CD14-positive monocyte (primary cell): Measurements from ENCODE around the gene ARMH1. TPM values are rescaled to one million over a fixed set of nuclear protein-coding genes. Genes with fewer than 3 reads are reported as not detected.

Experiments used
- DNase-seq, 3 donors: peaks; one replicate each; pipeline ENCODE4 v3.0.0-alpha.2; 2011 to 2022
- H2AFZ ChIP-seq: 2 replicates; pipeline ENCODE4 v1.6.0; 2012; ENCODE audit warnings: mild to moderate bottlenecking, low read depth, low read length, inconsistent platforms; ENCODE audit not compliant: insufficient read depth, poor library complexity, severe bottlenecking
- H3K27ac ChIP-seq, 2 donors: 1 replicate in 1 of 2; 2 replicates in 1 of 2; pipeline ENCODE4 v1.5.1; 2012 to 2013; ENCODE audit warnings: low read length in 2 of 2, control low read depth in 1 of 2, inconsistent platforms in 1 of 2, low read depth in 1 of 2, mild to moderate bottlenecking in 1 of 2
- H3K27me3 ChIP-seq, 2 donors: one replicate each; pipeline versions ENCODE4 v1.6.0 to v1.6.1; 2011 to 2013; ENCODE audit warnings: low read length in 2 of 2; ENCODE audit not compliant: control insufficient read depth in 2 of 2, insufficient read depth in 2 of 2
- H3K36me3 ChIP-seq, 2 donors: replicated peaks in 1 of 2; 1 replicate in 1 of 2; 2 replicates in 1 of 2; pipeline versions ENCODE4 v1.5.1 to v1.6.1; 2012 to 2013; ENCODE audit warnings: low read length in 2 of 2, control low read depth in 1 of 2, inconsistent platforms in 1 of 2, mild to moderate bottlenecking in 1 of 2; ENCODE audit not compliant: insufficient read depth in 2 of 2, control insufficient read depth in 1 of 2
- H3K4me1 ChIP-seq, 2 donors: 1 replicate in 1 of 2; 2 replicates in 1 of 2; pipeline versions ENCODE4 v1.5.1 to v1.6.1; 2012 to 2013; ENCODE audit warnings: low read length in 2 of 2, control low read depth in 1 of 2, inconsistent platforms in 1 of 2, mild to moderate bottlenecking in 1 of 2, moderate library complexity in 1 of 2; ENCODE audit not compliant: insufficient read depth in 2 of 2, control insufficient read depth in 1 of 2
- H3K4me2 ChIP-seq: replicated peaks from 2 replicates; pipeline ENCODE3; 2012; ENCODE audit warnings: low read length, moderate library complexity, mild to moderate bottlenecking; ENCODE audit not compliant: poor library complexity, severe bottlenecking; ENCODE audit errors: extremely low read depth
- H3K4me3 ChIP-seq, 3 experiments: fragments of 200-600 bp in 1 of 3; sonication (generic) in 1 of 3; replicated peaks in 1 of 3; 1 replicate in 2 of 3; 2 replicates in 1 of 3; pipeline ENCODE4 v1.5.1; 2011 to 2013; ENCODE audit warnings: low read length in 3 of 3, mild to moderate bottlenecking in 3 of 3, control low read depth in 2 of 3, low read depth in 2 of 3, inconsistent platforms in 1 of 3, moderate library complexity in 1 of 3
- H3K79me2 ChIP-seq: 2 replicates; pipeline ENCODE4 v1.6.0; 2012; ENCODE audit warnings: mild to moderate bottlenecking, control low read depth, inconsistent platforms, low read length, moderate library complexity; ENCODE audit not compliant: insufficient read depth
- H3K9ac ChIP-seq: 2 replicates; pipeline ENCODE4 v1.6.0; 2017; ENCODE audit warnings: low read length, mild to moderate bottlenecking; ENCODE audit not compliant: insufficient read depth, poor library complexity, severe bottlenecking
- H3K9me3 ChIP-seq, 2 donors: replicated peaks in 1 of 2; 1 replicate in 1 of 2; 2 replicates in 1 of 2; pipeline versions ENCODE4 v1.5.1 to v1.6.1; 2012 to 2013; ENCODE audit warnings: low read length in 2 of 2, control low read depth in 1 of 2; ENCODE audit not compliant: control insufficient read depth in 1 of 2, insufficient read depth in 1 of 2
- H4K20me1 ChIP-seq: 2 replicates; pipeline ENCODE4 v1.6.0; 2012; ENCODE audit warnings: mild to moderate bottlenecking, low read length, control low read depth, moderate library complexity; ENCODE audit not compliant: insufficient read depth
- H3K27ac Mint-ChIP-seq, 7 donors: one replicate each; pipeline ENCODE4 v1.8.0; 2020; ENCODE audit warnings: mild to moderate bottlenecking in 7 of 7, mixed read lengths in 7 of 7, moderate library complexity in 6 of 7, inconsistent platforms in 2 of 7
- H3K27me3 Mint-ChIP-seq, 3 donors: one replicate each; pipeline ENCODE4 v1.8.0; 2021 to 2022; ENCODE audit warnings: low read depth in 3 of 3, mild to moderate bottlenecking in 3 of 3, mixed read lengths in 3 of 3, moderate library complexity in 3 of 3, inconsistent platforms in 1 of 3
- H3K36me3 Mint-ChIP-seq, 2 donors: one replicate each; pipeline ENCODE4 v1.8.0; 2020; ENCODE audit warnings: mixed read lengths in 2 of 2, inconsistent platforms in 1 of 2, mild to moderate bottlenecking in 1 of 2
- H3K4me1 Mint-ChIP-seq: one replicate; pipeline ENCODE4 v1.8.0; 2020; ENCODE audit warnings: mild to moderate bottlenecking, mixed read lengths
- H3K4me3 Mint-ChIP-seq, 2 donors: one replicate each; pipeline ENCODE4 v1.8.0; 2020; ENCODE audit warnings: mild to moderate bottlenecking in 2 of 2, mixed read lengths in 2 of 2, moderate library complexity in 1 of 2
- H3K9me3 Mint-ChIP-seq, 7 donors: one replicate each; pipeline ENCODE4 v1.8.0; 2020 to 2022; ENCODE audit warnings: mixed read lengths in 7 of 7, mild to moderate bottlenecking in 6 of 7, moderate library complexity in 6 of 7, inconsistent platforms in 2 of 7
- WGBS: methylation state at CpG from one replicate; pipeline ENCODE4 v1.1.5; 2013; ENCODE audit warnings: missing lambda C conversion rate; ENCODE audit not compliant: insufficient coverage; 5-methylcytosine and 5-hydroxymethylcytosine counted together
- intact Hi-C, 2 donors: fragments of 100-400 bp; cut with micrococcal nuclease; formaldehyde crosslinking; loops; one replicate each; pipeline versions ENCODE4 v1.15.0 to v1.15.1; 2023
- polyA plus RNA-seq, 3 donors: library from polyadenylated mRNA; depleted of rRNA in 1 of 3; unstranded in 2 of 3; stranded (reverse) in 1 of 3; fragments of 300-500 nt in 2 of 3; fragments of >200 nt in 1 of 3; fragmentation: Illumina TruSeq in 2 of 3; gene quantifications; 1 replicate in 2 of 3; 2 replicates in 1 of 3; pipeline ENCODE4 v1.2.3, GENCODE V29; 2012 to 2021
- TF ChIP-seq, protein P1 (sequence below): fragments of 200-600 bp; IDR thresholded peaks from one replicate; pipeline ENCODE4 v1.8.0; 2022; ENCODE audit warnings: antibody characterized with exemption, mild to moderate bottlenecking

ARMH1 gene
- polyA plus RNA-seq, 3 donors, result 14.7 to 209 (median 15.8) TPM

DNA sequence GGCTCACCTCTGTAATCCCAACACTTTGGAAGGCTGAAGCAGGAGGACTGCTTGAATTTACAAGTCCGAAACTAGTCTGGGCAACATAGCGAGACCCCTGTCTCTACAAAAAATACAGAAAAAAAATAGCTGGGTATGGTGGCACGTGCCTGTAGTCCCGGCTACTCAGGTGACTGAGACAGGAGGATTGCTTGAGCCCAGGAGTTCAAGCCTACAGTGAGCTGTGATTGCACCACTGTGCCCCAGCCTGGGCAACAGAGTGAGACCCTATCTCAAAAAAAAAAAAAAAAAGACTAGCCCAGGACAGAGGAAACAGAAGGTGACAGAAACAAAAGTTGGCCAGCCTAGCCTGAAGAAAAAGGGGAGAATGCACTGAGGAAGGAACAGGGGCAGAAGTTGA, 21.2 kb downstream of the ARMH1 start:
- H3K27me3 Mint-ChIP-seq, result peaks cover 2 to 21% (median 20%) of the 10 kb centered on the region in 3 donors
- no peak overlapping the region for H3K27ac Mint-ChIP-seq
- 90% methylated on average over 2 of the region's 4 CpGs for WGBS
- no peaks in the 10 kb centered on the region for H4K20me1 ChIP-seq
- H3K27ac ChIP-seq, result no peak overlapping the region
- H3K36me3 Mint-ChIP-seq, result peaks cover 0 to 3% of the 10 kb centered on the region in 2 donors
- no peak overlapping the region for H3K4me3 ChIP-seq
- peaks cover 30% of the 10 kb centered on the region in 2 donors for H3K4me1 ChIP-seq
- no peak overlapping the region for H2AFZ ChIP-seq
- no peak overlapping the region for H3K4me2 ChIP-seq
- no peak overlapping the region for H3K9ac ChIP-seq
- intact Hi-C loops, result no loop called here
- no peaks in the 10 kb centered on the region for H3K36me3 ChIP-seq
- H3K79me2 ChIP-seq, result no peaks in the 10 kb centered on the region
- peaks cover 0 to 4% of the 10 kb centered on the region in 2 donors for H3K27me3 ChIP-seq
- no peak for DNase-seq
- TF ChIP-seq, protein P1, sequence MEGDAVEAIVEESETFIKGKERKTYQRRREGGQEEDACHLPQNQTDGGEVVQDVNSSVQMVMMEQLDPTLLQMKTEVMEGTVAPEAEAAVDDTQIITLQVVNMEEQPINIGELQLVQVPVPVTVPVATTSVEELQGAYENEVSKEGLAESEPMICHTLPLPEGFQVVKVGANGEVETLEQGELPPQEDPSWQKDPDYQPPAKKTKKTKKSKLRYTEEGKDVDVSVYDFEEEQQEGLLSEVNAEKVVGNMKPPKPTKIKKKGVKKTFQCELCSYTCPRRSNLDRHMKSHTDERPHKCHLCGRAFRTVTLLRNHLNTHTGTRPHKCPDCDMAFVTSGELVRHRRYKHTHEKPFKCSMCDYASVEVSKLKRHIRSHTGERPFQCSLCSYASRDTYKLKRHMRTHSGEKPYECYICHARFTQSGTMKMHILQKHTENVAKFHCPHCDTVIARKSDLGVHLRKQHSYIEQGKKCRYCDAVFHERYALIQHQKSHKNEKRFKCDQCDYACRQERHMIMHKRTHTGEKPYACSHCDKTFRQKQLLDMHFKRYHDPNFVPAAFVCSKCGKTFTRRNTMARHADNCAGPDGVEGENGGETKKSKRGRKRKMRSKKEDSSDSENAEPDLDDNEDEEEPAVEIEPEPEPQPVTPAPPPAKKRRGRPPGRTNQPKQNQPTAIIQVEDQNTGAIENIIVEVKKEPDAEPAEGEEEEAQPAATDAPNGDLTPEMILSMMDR, result no peak
- H3K4me3 Mint-ChIP-seq, result no peak overlapping the region
- no peaks in the 10 kb centered on the region for H3K9me3 Mint-ChIP-seq
- H3K4me1 Mint-ChIP-seq, result peaks cover 28% of the 10 kb centered on the region
- H3K9me3 ChIP-seq, result no peaks in the 10 kb centered on the region

DNA sequence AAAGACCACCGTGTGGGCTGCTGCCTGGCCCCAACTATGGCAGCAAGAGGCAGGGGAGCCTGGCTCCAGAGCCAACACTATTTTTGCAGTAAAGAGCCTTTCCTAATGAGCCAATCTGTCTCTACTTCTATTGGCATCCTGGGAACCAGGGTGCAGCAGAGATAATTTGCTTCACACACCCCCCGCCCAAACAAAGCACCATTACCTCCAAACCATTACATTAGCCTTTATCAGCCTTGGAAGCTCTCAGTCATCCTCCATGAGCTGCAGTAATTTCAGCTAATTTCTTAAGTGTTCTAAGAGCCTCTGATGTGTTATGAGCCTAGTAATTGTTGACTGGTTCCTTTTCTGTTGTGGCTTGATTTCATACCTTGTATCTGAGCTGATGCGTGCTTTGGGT, 21.6 kb downstream of the ARMH1 start:
- H3K36me3 ChIP-seq, result no peaks in the 10 kb centered on the region
- no peaks in the 10 kb centered on the region for H3K79me2 ChIP-seq
- H3K4me3 ChIP-seq, result no peak overlapping the region
- no peaks in the 10 kb centered on the region for H4K20me1 ChIP-seq
- H3K27me3 Mint-ChIP-seq, result peaks cover 6 to 24% (median 21%) of the 10 kb centered on the region in 3 donors
- peaks cover 0 to 3% of the 10 kb centered on the region in 2 donors for H3K36me3 Mint-ChIP-seq
- no peak for DNase-seq
- intact Hi-C loops, result no loop called here
- no peak overlapping the region for H3K27ac Mint-ChIP-seq
- WGBS, result 83% methylated on average over 1 of the region's 3 CpGs
- peaks cover 30% of the 10 kb centered on the region in 2 donors for H3K4me1 ChIP-seq
- H3K9ac ChIP-seq, result no peak overlapping the region
- H3K27ac ChIP-seq, result no peak overlapping the region
- peaks cover 28% of the 10 kb centered on the region for H3K4me1 Mint-ChIP-seq
- no peaks in the 10 kb centered on the region for H3K9me3 Mint-ChIP-seq
- peak overlapping the region in 1 of 2 donors; percentile 21 for H3K4me3 Mint-ChIP-seq
- TF ChIP-seq, protein P1, result no peak
- no peaks in the 10 kb centered on the region for H3K9me3 ChIP-seq
- no peak overlapping the region for H2AFZ ChIP-seq
- H3K27me3 ChIP-seq, result peaks cover 0 to 8% of the 10 kb centered on the region in 2 donors
- H3K4me2 ChIP-seq, result no peak overlapping the region
